GM19023 (cell line): ENCODE data around the gene GPD1L.
"Not testable (repeated sequence)": the region's sequence is repeated elsewhere in the genome, so short reads cannot be mapped to it uniquely, and the experiment has no call there.

Experiments used
- ATAC-seq: cut with Tn5 transposase; IDR thresholded peaks from one replicate; pipeline ENCODE4 v1.9.1; 2021; ENCODE audit warnings: mild to moderate bottlenecking, moderate library complexity; ENCODE audit not compliant: unreplicated experiment

The GPD1L gene

DNA sequence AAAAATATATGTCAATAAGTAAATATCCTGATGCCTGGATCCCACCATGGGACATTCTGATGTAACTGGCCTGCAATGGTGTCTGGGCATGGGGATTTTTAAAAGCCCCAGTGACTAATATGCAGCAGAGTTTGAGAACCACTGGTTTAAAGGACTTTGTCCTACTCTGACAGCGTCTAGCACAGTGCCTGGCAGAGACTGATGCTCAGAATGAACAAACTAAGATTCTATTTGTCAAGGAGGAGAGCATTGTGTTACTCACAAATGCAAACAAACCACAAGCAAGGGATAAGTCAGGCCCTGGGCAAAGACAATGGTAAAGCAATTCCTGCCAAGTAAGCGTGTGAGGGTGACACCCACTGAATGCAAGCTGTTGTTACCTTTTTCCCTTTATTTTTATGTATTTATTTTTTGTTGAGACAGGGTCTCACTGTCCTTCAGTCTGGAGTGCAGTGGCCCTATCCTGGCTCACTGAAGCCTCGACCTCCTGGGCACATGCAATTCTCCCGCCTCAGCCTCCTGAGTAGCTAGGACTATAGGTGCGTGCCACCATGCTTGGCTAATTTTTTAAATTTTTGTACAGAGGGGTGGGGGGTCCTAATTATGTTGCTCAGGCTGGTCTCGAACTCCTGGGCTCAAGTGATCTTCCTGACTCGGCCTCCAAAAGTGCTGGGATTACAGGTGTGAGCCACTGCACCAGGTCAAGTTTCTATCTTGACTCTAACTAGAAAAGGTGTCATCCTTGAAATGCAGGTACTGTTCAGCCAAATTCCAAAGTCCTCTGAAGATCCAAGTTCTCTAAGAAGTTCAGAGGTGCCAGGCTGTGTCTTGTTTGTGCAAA is 909 bp upstream of the GPD1L start:
- no peak for ATAC-seq

DNA sequence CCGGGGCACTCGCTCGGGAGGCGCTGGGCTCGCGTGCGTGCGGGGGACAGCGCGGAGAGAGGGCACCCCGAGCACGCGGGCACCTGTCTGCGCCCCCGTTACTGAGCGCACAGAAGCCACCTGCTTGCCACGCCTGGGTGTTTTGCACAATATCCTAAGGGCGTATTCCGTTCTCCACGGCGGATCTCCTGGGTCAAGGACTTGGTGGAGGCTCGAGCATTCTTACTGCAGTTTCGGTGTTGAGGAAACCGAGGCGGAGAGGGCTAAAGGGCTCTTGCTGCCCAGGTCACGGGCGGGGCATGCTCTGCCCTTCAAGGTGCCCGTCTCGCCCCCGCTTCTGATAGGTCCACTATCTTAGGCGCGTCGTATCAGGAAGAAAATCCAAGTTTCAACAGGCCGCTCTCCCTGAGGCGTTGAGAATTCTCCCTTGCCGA is 526 bp downstream of the GPD1L start:
- ATAC-seq: no peak

DNA sequence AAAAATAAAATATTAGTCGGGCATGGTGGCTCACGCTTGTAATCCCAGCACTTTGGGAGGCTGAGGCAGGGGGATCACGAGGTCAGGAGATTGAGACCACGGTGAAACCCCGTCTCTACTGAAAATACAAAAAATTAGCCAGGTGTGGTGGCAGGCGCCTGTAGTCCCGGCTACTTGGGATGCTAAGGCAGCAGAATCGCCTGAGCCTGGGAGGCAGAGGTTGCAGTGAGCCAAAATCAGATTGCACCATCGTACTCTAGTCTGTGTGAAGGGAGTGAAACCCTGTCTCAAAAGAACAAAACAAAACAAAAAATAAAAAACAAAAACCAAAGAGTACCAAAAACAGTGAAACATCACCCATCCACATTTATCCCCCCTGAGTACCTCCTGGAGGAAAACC is 1.8 kb downstream of the GPD1L start:
- not testable (repeated sequence) for ATAC-seq

- no peak for ATAC-seq
These were observed 2.8 kb downstream of the GPD1L start for GRCh38 chr3:32109256-32109655.

- ATAC-seq: no peak
These were observed 3.9 kb downstream of the GPD1L start for GRCh38 chr3:32110233-32110760.

- ATAC-seq: no peak
These were observed 5.1 kb downstream of the GPD1L start for GRCh38 chr3:32111560-32111959.

- ATAC-seq: no peak
These were observed 7.1 kb downstream of the GPD1L start for GRCh38 chr3:32113566-32113965.

DNA sequence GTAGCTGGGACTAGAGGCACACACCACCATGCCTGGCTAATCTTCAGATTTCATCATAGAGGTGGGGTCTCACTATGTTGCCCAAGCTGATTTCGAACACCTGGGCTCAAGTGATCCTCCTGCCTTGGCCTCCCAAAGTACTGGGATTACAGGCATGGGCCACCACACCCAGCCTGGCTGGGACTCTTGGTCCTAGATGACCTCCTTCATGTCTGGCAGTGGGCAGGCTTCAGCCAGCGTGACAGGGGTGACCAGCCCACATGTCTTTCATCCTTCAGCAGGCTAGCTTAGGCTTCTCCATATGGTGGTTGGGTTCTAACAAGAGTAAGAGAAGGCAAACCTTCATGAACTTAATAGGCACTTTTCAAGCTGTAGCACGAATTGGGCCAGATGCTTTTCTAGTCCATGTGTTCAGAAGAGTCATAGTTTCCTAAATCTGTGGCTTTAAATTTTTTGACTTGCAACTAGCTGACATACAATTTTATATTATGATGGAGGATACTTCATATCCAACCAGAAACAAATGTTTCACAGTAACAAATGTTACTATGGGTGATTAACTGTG is 7.6 kb downstream of the GPD1L start:
- ATAC-seq: no peak

- ATAC-seq: not testable (repeated sequence)
These were observed 8.3 kb downstream of the GPD1L start for GRCh38 chr3:32114546-32115386.

- ATAC-seq: no peak
These were observed 10.9 kb downstream of the GPD1L start for GRCh38 chr3:32117320-32117719.

DNA sequence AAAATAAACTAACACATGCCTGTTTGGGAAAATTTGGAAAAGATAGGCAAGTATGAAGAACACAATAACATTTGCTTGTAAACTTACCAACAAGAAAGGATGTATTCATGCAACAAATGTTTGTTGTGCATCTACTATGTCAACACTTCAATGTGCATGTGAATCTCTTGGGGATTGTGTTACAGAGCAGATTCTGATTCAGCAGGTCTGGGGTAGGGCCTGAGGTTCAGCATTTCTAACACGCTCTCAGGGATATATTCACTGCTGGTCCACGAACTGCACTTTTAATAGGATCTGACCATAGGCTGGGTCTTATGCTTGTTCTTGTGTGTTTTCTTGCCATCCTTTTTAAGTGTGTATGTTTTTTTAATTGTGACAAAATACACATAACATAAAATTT is 11.8 kb downstream of the GPD1L start:
- ATAC-seq: no peak

DNA sequence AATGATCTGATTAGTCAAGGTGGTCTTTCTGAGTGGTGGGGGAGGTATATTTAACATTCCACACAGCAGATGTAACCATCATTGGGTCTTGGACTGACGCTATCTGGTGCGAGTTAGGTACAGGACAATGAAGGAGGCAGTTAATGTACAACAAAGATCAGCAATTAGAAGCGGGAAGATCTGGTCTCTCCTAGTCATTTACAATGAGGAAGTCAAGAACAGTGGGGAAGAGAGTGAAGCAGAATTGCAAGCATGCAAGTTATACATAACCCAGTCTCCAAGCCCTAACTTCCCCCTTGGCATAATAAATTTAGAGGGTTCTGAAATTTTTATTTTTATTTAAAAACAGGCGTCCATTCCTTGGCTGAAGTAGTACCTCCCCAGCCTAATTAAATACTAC is 14.1 kb downstream of the GPD1L start:
- no peak for ATAC-seq

GRCh38 chr3:32121137-32121536 is 14.7 kb downstream of the GPD1L start:
- ATAC-seq: no peak

DNA sequence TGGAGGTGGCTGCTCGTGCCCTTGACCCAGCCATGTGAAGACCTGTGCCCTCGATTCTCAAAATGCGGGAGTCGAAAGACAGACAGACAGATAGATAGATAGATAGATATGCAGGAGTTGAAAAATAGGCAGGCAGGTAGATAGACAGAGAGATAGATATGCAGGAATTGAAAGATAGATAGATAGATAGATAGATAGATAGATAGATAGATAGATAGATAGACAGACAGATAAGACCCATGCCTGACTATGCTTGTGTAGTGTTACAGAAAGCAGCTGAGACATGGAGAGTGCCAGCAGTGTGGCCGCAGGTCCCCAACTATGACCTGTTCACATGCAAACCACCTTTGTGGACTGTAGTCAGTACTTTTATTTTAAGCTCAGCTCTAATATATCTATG is 17.2 kb downstream of the GPD1L start:
- ATAC-seq: no peak

- ATAC-seq: no peak
These were observed 18.6 kb downstream of the GPD1L start for GRCh38 chr3:32125012-32125411.

- ATAC-seq: no peak
These were observed 20.0 kb downstream of the GPD1L start for GRCh38 chr3:32126305-32127015.

DNA sequence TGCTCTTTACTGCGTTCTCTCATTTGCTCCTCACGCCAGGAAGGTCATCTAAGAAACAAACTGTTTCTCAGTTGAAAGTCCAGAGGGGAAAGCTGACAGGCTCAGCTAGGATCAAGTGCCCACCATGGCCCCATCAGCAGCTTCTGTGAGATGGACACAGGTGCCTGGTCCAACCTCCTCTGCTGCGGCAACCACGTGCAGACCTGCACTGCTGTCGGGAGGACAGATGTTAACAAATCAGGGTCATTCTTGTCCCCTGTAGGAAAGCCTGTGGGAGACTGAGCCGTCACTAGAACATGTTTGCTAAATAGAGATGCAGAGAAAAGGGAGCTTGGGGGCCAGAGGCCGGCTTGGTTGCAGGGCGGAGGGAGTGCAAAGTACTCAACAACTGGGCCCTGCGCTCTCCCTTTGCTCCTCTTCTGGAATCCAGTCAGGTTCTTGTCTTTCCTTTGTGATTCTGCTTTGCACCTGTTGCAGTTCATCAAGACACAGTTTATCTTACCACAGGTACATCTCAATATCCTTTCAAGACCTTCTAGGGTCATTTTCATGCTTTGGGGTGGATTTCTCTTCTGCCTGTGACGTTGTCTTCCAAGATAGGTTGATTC is 20.9 kb downstream of the GPD1L start:
- no peak for ATAC-seq

GRCh38 chr3:32128936-32129335 is 22.5 kb downstream of the GPD1L start:
- no peak for ATAC-seq

DNA sequence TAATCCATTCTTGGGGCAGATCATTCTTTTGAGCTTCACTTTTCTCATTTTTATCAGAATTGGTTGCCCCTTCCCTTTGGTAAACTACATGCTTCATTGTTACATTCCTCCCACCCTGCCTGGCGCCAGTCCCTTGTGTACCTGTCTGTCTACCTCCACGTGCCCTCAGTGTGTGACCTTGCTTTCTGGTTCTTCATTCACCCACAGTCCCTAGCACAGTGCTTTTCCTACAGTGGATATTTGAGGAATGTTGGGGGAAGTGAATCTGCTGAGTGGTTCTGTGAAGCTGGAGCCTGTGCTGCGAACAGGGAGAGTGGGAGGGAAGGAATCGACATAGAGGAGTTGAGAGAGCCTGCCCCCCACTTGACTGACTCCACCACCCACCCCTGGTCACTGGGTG is 23.4 kb downstream of the GPD1L start:
- no peak for ATAC-seq

GRCh38 chr3:32132121-32132520 is 25.7 kb downstream of the GPD1L start:
- no peak for ATAC-seq
